DND-41 (cell line): ENCODE data around the gene CRYGA.

Experiments
- EZH2 ChIP-seq: IDR thresholded peaks from 3 replicates; pipeline ENCODE4 v1.6.1; 2012; ENCODE audit warnings: borderline replicate concordance, low read depth, mild to moderate bottlenecking, moderate library complexity, low read length, inconsistent platforms; ENCODE audit not compliant: severe bottlenecking
- TF ChIP-seq, protein P1 (sequence below): IDR thresholded peaks from 2 replicates; pipeline ENCODE4 v1.5.1; 2012; ENCODE audit warnings: borderline replicate concordance, low read length, moderate library complexity, mild to moderate bottlenecking; ENCODE audit not compliant: poor library complexity, severe bottlenecking; ENCODE audit errors: extremely low read depth

- TF ChIP-seq, protein P1, sequence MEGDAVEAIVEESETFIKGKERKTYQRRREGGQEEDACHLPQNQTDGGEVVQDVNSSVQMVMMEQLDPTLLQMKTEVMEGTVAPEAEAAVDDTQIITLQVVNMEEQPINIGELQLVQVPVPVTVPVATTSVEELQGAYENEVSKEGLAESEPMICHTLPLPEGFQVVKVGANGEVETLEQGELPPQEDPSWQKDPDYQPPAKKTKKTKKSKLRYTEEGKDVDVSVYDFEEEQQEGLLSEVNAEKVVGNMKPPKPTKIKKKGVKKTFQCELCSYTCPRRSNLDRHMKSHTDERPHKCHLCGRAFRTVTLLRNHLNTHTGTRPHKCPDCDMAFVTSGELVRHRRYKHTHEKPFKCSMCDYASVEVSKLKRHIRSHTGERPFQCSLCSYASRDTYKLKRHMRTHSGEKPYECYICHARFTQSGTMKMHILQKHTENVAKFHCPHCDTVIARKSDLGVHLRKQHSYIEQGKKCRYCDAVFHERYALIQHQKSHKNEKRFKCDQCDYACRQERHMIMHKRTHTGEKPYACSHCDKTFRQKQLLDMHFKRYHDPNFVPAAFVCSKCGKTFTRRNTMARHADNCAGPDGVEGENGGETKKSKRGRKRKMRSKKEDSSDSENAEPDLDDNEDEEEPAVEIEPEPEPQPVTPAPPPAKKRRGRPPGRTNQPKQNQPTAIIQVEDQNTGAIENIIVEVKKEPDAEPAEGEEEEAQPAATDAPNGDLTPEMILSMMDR = no peak
- TF ChIP-seq EZH2 = no peak
Observed at GRCh38 chr2:208204166-208204565, 40.8 kb upstream of the CRYGA start.
